Nephron (organoid): Measurements from ENCODE around the gene FCF1.

Experiments
- H3K27ac Mint-ChIP-seq, 3 experiments: 2 replicates each; pipeline ENCODE4 v1.8.0; 2020; ENCODE audit warnings: mixed read lengths in 3 of 3, mild to moderate bottlenecking in 2 of 3, moderate library complexity in 1 of 3
- H3K27me3 Mint-ChIP-seq: 2 replicates; pipeline ENCODE4 v1.8.0; 2021; ENCODE audit warnings: low read depth, mild to moderate bottlenecking, moderate library complexity, mixed read lengths
- H3K36me3 Mint-ChIP-seq: 2 replicates; pipeline ENCODE4 v1.8.0; 2020; ENCODE audit warnings: low read depth, mixed read lengths
- H3K4me1 Mint-ChIP-seq: 2 replicates; pipeline ENCODE4 v1.8.0; 2020; ENCODE audit warnings: mixed read lengths
- H3K4me3 Mint-ChIP-seq, 3 experiments: 2 replicates each; pipeline ENCODE4 v1.8.0; 2020; ENCODE audit warnings: mild to moderate bottlenecking in 3 of 3, mixed read lengths in 3 of 3, moderate library complexity in 2 of 3
- H3K9me3 Mint-ChIP-seq: 2 replicates; pipeline ENCODE4 v1.8.0; 2020; ENCODE audit warnings: mixed read lengths
- TF ChIP-seq, protein P1 (sequence below), 3 experiments: fragments of 200-600 bp; sonication (generic); IDR thresholded peaks; one replicate each; pipeline ENCODE4 v1.5.0; 2021; ENCODE audit warnings: antibody characterized with exemption in 3 of 3; ENCODE audit not compliant: unreplicated experiment in 3 of 3

FCF1 gene

DNA sequence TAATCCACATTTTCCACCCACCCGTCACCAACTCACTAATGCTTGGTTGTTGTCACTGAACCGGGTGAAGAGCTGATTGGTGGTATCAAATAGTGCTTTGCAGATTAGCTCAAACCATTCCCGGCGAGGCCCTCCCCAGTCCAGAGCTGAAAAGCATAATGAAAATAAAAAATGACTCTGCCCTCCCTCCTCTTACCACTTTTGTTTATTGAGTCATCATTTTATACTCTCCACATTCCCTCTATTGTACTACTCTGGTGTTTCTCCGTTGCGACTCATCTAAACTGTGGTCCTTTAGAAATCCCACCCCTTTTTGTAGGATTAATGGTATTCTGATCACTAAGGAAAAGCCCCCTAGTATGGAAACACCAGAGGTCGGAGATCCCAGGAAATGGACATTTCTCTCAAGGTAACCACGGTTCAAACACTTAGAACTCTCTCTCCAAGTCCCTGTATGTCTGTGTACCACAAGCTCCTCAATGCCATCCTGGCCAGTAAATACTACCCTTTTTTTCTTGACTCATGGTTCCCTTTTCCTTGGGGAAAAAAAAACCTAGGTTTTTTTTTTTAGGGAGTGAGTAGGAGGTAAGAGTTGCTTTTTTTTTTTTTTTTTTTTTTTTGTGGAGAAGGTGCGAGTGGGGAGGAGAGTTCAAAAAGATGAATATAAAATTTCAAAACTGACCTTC, 42.1 kb upstream of the FCF1 start:
- H3K9me3 Mint-ChIP-seq = no peaks in the 10 kb centered on the region
- H3K4me1 Mint-ChIP-seq = no peaks in the 10 kb centered on the region
- H3K27me3 Mint-ChIP-seq = no peaks in the 10 kb centered on the region
- TF ChIP-seq, protein P1, sequence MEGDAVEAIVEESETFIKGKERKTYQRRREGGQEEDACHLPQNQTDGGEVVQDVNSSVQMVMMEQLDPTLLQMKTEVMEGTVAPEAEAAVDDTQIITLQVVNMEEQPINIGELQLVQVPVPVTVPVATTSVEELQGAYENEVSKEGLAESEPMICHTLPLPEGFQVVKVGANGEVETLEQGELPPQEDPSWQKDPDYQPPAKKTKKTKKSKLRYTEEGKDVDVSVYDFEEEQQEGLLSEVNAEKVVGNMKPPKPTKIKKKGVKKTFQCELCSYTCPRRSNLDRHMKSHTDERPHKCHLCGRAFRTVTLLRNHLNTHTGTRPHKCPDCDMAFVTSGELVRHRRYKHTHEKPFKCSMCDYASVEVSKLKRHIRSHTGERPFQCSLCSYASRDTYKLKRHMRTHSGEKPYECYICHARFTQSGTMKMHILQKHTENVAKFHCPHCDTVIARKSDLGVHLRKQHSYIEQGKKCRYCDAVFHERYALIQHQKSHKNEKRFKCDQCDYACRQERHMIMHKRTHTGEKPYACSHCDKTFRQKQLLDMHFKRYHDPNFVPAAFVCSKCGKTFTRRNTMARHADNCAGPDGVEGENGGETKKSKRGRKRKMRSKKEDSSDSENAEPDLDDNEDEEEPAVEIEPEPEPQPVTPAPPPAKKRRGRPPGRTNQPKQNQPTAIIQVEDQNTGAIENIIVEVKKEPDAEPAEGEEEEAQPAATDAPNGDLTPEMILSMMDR (IDR thresholded peaks at IDR 0.05; ENCODE audit: unreplicated experiment in 3 of 3) = no peak
- peaks cover 78% of the 10 kb centered on the region for H3K36me3 Mint-ChIP-seq
- no peak overlapping the region for H3K27ac Mint-ChIP-seq
- H3K4me3 Mint-ChIP-seq = no peak overlapping the region

DNA sequence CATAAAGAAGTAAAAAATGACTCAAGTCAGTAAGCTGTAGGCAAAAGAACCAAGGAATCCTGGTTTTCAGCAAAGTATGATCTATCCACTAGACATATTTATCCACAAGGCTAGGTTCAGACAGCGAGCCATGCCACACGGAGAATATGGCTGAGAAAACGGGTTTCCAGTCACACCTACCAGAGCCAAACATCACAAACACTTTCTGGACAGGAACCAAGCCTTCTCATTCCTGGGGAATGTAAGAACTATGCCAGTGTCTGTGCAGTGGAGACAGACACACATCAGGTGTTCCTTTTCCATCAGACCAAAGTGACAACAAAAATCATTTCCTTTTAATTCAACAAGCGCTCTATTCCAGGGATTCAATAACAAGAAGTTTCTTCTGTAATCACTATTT, 41.2 kb upstream of the FCF1 start:
- peaks cover 76% of the 10 kb centered on the region for H3K36me3 Mint-ChIP-seq
- H3K27ac Mint-ChIP-seq = no peak overlapping the region
- no peaks in the 10 kb centered on the region for H3K27me3 Mint-ChIP-seq
- no peak overlapping the region for H3K4me3 Mint-ChIP-seq
- no peaks in the 10 kb centered on the region for H3K9me3 Mint-ChIP-seq
- TF ChIP-seq, protein P1 (IDR thresholded peaks at IDR 0.05; ENCODE audit: unreplicated experiment in 3 of 3) = no peak
- H3K4me1 Mint-ChIP-seq = no peaks in the 10 kb centered on the region

DNA sequence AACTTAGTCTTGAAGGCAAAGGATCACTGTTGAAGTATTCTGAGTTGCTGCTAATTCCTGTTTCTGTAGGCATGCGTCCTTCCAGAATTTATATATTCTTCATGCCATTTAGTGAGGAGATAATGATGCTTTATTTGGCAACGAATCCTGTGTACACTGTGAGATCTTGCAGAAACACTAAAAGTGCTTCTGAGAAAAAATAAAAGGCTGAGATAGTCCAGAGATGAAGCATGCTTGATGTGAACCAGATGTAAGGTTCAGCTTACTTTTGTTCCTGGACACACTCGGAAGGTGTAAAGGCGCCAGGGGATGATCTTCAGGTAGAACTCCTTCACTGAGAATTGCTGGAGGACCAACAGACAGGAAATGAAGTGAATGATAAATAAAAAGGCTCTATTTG, 39.2 kb upstream of the FCF1 start:
- TF ChIP-seq, protein P1 (IDR thresholded peaks at IDR 0.05; ENCODE audit: unreplicated experiment in 3 of 3) = no peak
- peaks cover 63% of the 10 kb centered on the region for H3K36me3 Mint-ChIP-seq
- H3K27me3 Mint-ChIP-seq = no peaks in the 10 kb centered on the region
- no peaks in the 10 kb centered on the region for H3K4me1 Mint-ChIP-seq
- no peaks in the 10 kb centered on the region for H3K9me3 Mint-ChIP-seq
- no peak overlapping the region for H3K4me3 Mint-ChIP-seq
- no peak overlapping the region for H3K27ac Mint-ChIP-seq

DNA sequence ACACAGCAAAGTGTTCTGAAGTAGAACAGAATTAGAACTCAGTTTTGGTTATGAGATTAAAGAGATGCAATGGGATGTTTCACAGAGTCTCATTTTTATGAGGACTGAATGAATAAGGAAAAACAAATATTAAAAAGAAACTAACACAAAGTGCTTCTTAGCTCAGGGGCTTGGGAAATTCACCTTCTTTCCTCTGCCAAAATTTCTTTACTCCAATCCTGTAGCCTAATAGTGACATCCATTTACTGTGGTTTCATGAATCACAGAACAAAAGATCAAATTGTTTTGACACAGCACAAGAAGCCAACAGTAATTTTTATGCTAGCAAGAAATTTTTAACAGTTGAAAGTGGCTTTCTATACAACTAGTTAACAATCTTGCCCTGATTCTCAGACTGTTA, 37.7 kb upstream of the FCF1 start:
- H3K27ac Mint-ChIP-seq = no peak overlapping the region
- H3K36me3 Mint-ChIP-seq = peaks cover 57% of the 10 kb centered on the region
- TF ChIP-seq, protein P1 (IDR thresholded peaks at IDR 0.05; ENCODE audit: unreplicated experiment in 3 of 3) = no peak
- no peaks in the 10 kb centered on the region for H3K27me3 Mint-ChIP-seq
- H3K4me3 Mint-ChIP-seq = no peak overlapping the region
- no peaks in the 10 kb centered on the region for H3K4me1 Mint-ChIP-seq
- no peaks in the 10 kb centered on the region for H3K9me3 Mint-ChIP-seq

DNA sequence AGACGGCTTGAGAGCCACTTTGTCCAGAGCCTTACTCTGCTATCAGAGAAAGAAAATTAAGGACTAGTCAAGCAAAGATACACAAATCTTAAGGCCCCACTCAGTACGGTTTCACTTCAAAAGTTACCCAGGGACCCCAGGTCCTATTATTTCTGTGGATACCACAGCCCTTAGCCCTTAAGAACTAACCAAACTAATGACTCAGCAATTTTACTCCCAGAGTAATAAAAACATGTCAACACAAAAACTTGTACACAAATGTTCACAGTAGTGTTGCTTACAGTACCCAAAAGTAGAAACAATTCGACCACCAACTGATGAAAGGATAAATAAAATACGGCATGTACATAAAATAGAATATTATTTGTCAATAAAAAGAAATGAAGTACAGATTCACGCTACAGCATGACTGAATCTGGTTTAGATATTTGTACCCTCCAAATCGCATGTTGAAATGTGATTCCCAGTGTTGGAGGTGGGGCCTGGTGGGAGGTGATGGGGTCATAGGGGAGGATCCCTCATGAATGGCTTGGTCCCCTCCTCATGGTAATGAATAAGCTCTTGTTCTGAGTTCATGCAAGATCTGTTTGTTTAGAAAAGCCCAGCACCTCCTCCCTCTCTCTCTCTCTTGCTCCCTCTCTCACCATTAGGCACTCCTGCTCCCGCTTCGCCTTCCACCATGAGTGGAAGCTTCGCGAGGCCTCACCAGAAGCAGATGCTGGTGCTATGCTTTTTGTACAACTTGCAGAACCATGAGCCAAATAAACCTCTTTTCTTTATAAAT, 30.6 kb upstream of the FCF1 start:
- Mint-ChIP-seq H3K27me3 (no peaks in the 10 kb centered on the region), H3K4me1 (no peaks in the 10 kb centered on the region), H3K36me3 (peaks cover 52% of the 10 kb centered on the region), H3K4me3 (no peak overlapping the region), H3K9me3 (no peaks in the 10 kb centered on the region), H3K27ac (peak overlapping the region in 1 of 3 experiments; percentile 65)
- TF ChIP-seq, protein P1 (IDR thresholded peaks at IDR 0.05; ENCODE audit: unreplicated experiment in 3 of 3) = no peak
